HuH-7 (cell line): Measurements from ENCODE around the gene STK11IP.

Source experiments
- DNase-seq: peaks from one replicate; pipeline ENCODE4 v3.0.0; 2011; ENCODE audit warnings: low spot score

Gene STK11IP

GRCh38 chr2:219563271-219563928 is 34.3 kb upstream of the STK11IP start:
- no peak for DNase-seq

- DNase-seq, result no peak
These were observed 32.3 kb upstream of the STK11IP start for GRCh38 chr2:219565130-219566080.

- no peak for DNase-seq
These were observed 31.0 kb upstream of the STK11IP start for GRCh38 chr2:219566640-219567039.

DNA sequence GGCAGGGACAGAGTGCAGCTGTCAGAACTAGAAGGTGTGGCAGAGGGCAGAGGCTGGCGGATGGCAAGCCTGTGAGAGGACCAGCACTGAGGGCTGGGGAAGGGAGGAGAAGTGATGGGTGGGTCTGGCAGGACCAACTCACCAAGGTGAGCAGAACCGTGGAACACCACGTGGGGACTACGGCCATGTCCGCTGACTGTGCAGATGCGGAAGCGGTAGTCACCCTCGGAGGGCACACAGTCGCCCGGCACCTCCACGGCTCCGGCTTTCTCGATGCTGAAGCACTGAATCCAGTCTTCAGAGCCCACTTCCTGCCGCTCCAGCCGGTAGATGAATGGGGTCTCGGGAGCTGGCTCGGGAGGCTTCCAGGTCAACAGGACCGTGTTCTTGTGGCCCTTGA is 30.5 kb upstream of the STK11IP start:
- no peak for DNase-seq

GRCh38 chr2:219567791-219568361 is 29.8 kb upstream of the STK11IP start:
- no peak for DNase-seq

DNA sequence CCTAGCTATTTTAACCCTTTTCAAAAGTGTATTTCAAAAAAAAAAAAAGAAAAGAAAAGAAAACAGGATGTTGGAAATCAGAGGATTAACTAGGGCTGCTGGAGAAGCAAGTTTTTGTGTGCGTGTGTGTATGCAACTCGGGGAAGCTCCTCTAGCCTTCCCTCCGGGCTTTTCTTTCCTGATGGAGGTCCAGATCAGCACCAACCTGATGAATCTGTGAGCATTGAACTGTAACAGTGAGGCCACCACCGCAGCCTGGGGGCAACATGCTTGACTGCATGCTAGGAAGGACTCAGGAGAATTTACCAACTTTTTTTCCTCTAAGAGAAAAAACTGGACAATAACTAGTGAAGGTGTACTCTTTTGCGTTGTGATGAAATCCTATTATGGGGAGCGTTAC is 28.6 kb upstream of the STK11IP start:
- DNase-seq, result peak; percentile 3

- DNase-seq, result peak; percentile 8
These were observed 28.0 kb upstream of the STK11IP start for GRCh38 chr2:219569635-219570034.

DNA sequence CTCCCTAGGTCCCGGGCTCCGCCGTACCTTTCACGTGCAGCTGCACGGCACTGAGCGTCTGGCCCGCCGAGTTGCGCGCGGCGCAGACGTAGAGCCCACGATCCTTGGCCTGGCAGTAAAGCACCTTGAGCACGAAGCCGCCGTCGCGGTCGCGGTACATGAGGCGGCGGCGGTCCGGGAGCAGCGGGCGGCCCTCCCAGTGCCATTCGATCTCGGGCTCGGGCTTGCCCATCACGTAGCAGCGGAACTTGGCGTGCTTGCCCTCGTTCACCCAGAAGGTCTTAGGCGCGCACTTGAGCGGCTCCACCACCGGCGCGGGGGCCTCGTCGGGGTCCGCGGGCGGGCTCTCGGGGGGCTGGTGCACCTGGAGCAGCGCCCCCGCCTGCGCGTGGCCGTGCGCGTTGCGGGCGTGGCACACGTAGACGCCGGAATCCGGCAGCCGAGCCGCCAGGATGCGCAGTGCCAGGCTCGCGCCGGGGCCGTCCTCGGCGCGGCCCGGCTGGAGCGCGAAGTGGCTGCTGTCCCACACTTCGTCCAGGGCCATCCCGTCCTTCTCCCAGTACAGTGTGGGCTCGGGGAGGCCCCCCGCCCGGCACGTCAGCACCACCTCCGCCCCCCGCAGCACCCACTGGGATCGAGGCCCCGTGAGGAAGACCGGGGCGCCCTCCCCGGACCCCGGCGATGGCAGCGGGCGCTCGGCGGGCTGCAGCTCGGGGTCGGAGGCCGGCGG is 27.3 kb upstream of the STK11IP start:
- peak; percentile 70 for DNase-seq

- DNase-seq, result peak; percentile 22
These were observed 26.7 kb upstream of the STK11IP start for GRCh38 chr2:219570924-219571310.

- peak; percentile 93 for DNase-seq
These were observed 26.1 kb upstream of the STK11IP start, which contains the start of gene OBSL1 for GRCh38 chr2:219571311-219572236. Gene OBSL1, minus strand, starts transcription at chr2:219571539. Its CDS starts 307 bp downstream, at chr2:219571232.

DNA sequence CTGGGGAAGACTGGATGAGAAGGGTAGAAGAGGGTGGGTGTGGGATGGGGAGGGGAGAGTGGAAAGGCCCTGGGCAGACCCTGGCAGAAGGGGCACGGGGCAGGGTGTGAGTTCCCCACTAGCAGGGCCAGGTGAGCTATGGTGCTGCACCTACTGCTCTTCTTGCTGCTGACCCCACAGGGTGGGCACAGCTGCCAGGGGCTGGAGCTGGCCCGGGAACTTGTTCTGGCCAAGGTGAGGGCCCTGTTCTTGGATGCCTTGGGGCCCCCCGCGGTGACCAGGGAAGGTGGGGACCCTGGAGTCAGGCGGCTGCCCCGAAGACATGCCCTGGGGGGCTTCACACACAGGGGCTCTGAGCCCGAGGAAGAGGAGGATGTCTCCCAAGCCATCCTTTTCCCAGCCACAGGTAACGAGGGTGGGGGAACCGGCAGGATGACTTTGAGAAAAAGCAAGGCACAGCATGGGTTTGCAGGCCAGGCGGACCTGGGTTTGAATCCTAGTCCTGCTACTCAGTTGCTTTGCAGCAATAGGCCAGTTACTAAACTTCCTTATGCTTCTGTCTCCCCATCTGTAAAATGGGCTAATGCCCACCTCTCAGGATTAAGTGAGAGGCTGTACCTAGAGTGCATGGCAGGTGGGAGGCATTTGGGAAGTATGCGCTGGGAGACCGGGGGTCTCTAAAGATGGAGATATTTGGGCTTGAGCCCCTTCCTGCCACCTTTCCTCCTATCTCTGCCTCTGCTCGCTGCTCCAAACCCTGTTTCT is 25.2 kb upstream of the STK11IP start, which contains the start of gene INHA:
TSS of gene INHA (plus strand) at position 74 of the 765 bp plus-strand sequence. CDS start at position 139, 65 bp downstream.
- DNase-seq, result peak; percentile 3

- no peak for DNase-seq
These were observed 24.5 kb upstream of the STK11IP start for GRCh38 chr2:219573166-219573565.

- DNase-seq, result no peak
These were observed 23.0 kb upstream of the STK11IP start for GRCh38 chr2:219574484-219575311.

DNA sequence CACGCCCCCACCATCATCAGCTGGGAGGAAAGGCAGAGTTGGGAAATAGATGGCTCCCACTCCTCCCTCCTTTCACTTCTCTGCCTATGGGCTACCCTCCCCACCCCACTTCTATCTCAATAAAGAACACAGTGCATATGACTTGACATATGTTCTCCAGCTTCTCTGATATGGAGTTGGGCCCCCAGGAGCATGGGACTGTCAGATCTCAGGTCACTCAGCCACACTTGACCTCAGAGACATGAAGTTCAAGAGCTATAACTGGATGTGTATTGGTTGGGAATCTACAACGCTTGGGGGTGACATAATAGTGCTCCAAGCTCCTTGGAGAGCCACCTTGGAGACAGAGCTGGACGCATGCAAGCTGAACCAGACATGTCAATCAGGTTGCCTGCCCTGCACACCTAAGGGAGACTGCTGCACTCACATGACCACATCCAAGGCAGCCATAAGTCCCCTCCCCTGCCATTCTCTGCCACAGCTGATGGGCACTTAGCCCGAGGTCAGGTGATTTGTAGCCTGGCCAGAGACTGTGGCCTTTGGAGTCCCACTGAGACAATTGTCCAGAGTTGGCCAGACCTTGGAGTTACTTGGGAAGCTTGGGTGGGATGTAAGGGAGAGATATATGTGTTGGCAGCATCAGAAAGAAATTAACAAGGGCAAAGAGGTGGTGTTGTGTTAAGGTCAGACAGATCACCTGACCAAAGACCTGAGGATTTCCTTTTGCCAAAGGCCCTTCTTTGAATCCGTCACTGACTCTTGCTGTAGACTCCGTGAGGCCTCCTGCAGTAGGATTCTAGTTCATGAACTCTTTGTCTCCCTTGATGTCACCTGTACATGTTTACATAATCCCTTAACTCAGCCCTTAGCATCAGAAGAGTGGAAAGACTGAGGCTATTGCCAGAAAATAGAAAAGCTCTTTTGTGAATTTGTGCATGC is 21.8 kb upstream of the STK11IP start:
- no peak for DNase-seq

GRCh38 chr2:219576505-219577388 is 20.9 kb upstream of the STK11IP start:
- peak; percentile 75 for DNase-seq

DNA sequence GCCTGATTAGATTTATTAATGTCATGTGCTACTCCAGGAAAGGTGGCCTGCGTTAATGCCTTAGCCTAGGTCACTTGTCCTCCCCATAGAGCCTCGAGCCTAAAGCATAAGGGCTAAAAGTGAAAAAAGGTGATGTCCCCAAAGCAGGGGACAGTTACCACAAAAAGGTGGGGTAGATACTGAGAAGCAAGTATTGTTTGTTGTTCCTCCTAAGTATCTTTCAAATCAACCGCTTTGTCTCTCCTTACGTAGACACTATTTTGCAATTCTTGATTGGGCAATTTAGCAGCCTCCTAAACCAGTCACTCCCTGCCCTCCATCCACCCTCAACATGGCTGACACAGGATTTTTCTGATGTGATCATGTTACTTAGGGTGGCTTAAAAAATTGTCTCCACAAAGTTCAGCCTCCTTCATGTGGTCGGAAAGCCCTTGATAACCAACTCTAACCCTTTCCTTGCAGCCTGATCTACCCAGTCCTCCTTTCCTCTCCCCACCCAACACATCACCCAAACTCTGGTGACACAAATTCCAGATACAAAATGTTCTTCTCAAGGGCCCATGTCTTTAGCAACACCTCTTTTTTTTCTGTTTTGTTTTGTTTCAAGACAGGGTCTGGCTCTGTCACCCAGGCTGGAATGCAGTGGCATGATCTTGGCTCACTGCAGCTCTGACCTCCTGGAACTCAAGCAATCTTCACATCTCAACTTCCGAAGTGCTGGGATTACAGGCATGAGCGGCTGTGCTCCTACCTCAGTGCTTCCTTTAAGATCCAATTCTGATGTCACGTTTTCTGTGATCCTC is 18.6 kb upstream of the STK11IP start:
- no peak for DNase-seq
